HG02981 (cell line): Measurements from ENCODE around the gene DYRK2.
"Not testable (repeated sequence)": the region's sequence is repeated elsewhere in the genome, so short reads cannot be mapped to it uniquely, and the experiment has no call there.

Experiments used
- ATAC-seq: cut with Tn5 transposase; IDR thresholded peaks from one replicate; pipeline ENCODE4 v1.9.1; 2021; ENCODE audit warnings: mild to moderate bottlenecking, moderate library complexity; ENCODE audit not compliant: unreplicated experiment

DYRK2 gene

GRCh38 chr12:67669217-67669933 is 20.8 kb downstream of the DYRK2 start:
- no peak for ATAC-seq

- no peak for ATAC-seq
These were observed 21.5 kb downstream of the DYRK2 start for GRCh38 chr12:67669934-67670631.

GRCh38 chr12:67671419-67671818 is 22.9 kb downstream of the DYRK2 start:
- no peak for ATAC-seq

GRCh38 chr12:67671892-67672291 is 23.3 kb downstream of the DYRK2 start:
- no peak for ATAC-seq

GRCh38 chr12:67672507-67672906 is 24.0 kb downstream of the DYRK2 start:
- ATAC-seq: not testable (repeated sequence)

GRCh38 chr12:67673509-67673908 is 25.0 kb downstream of the DYRK2 start:
- ATAC-seq: not testable (repeated sequence)

GRCh38 chr12:67674417-67674816 is 25.9 kb downstream of the DYRK2 start:
- ATAC-seq: no peak

- no peak for ATAC-seq
These were observed 28.1 kb downstream of the DYRK2 start for GRCh38 chr12:67676624-67677023.

GRCh38 chr12:67677166-67677565 is 28.6 kb downstream of the DYRK2 start:
- ATAC-seq: no peak

GRCh38 chr12:67681105-67681778 is 32.7 kb downstream of the DYRK2 start:
- ATAC-seq: no peak

GRCh38 chr12:67681941-67682620 is 33.5 kb downstream of the DYRK2 start:
- ATAC-seq: no peak

- ATAC-seq: no peak
These were observed 40.8 kb downstream of the DYRK2 start for GRCh38 chr12:67689385-67689784.

GRCh38 chr12:67690656-67691055 is 42.1 kb downstream of the DYRK2 start:
- ATAC-seq: no peak

- no peak for ATAC-seq
These were observed 42.7 kb downstream of the DYRK2 start for GRCh38 chr12:67691220-67691619.

- no peak for ATAC-seq
These were observed 43.6 kb downstream of the DYRK2 start for GRCh38 chr12:67692135-67692534.

GRCh38 chr12:67692966-67693365 is 44.4 kb downstream of the DYRK2 start:
- peak; percentile 57 for ATAC-seq

GRCh38 chr12:67693894-67694293 is 45.3 kb downstream of the DYRK2 start:
- no peak for ATAC-seq

GRCh38 chr12:67694306-67694900 is 45.9 kb downstream of the DYRK2 start:
- no peak for ATAC-seq

- ATAC-seq: no peak
These were observed 47.4 kb downstream of the DYRK2 start for GRCh38 chr12:67695974-67696373.

- no peak for ATAC-seq
These were observed 48.9 kb downstream of the DYRK2 start for GRCh38 chr12:67697443-67697842.

GRCh38 chr12:67697967-67698366 is 49.4 kb downstream of the DYRK2 start:
- no peak for ATAC-seq
